Right ventricle myocardium superior (tissue), 1 donor: ENCODE results near the gene TAF4. TPM values are rescaled to one million over a fixed set of nuclear protein-coding genes. Genes with fewer than 3 reads are reported as not detected.

ENCODE experiments used
- ATAC-seq: fragments of 200-7000 bp; cut with Tn5 transposase; one replicate; pipeline ENCODE4 v1.9.1; 2020; ENCODE audit warnings: mild to moderate bottlenecking; ENCODE audit not compliant: poor library complexity
- DNase-seq: peaks from one replicate; pipeline ENCODE4 v3.0.0-alpha.2; 2020
- intact Hi-C: fragments of 100-400 bp; cut with DNase I; formaldehyde crosslinking; loops from one replicate; pipeline ENCODE4 v1.11.2; 2022
- total RNA-seq: library from RNA; stranded (reverse); fragmentation: NEBNext Ultra II Directional; extraction: Animal tissue kit (Norgen Biotek cat#: 25700); gene quantifications from one replicate; pipeline ENCODE4 v1.2.1, GENCODE V29; 2021
- donor health status: DM: no; HTN: yes; CAD: no; lungs with severe emphysema.

The TAF4 gene
- total RNA-seq, 1 donor from 2014 or later, result 11.6 TPM

DNA sequence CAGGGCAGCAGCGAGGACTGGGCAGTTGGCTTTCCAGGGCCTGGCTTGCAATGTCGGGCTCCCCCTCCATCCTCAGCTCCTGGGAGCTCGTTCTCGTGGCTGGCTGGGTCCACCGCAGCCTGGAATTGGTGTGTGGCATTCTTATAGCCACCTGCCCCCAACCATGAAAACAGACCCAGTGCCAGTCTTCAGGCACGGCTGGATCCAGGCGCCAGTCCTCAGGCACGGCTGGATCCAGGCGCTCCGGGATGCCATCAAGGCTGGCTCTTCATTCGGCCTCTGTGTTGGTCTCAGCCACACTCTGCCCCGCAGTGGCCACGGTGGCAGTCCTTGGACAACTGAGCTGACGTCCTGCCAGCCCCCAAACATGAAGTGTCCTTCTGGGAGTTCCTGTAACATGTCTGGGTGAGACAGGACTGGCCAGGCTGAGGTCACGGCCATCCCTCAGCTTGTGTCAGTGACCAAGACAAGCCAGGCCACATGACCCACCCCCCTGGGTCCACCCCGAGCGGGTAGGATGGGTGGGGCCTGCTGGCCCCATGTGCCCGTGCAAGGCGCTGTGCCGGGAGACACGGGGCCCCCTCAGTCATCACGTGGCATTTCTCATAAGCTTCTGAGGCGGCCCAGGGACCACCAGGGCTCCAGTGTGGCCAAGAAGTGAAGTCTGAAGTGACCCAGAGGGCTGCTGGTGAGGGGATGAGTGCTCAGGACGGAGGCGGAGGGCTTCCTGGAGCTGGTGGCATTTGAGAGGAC, 99.0 kb downstream of the TAF4 start:
- DNase-seq (peak; percentile 30), ATAC-seq (no peak)

DNA sequence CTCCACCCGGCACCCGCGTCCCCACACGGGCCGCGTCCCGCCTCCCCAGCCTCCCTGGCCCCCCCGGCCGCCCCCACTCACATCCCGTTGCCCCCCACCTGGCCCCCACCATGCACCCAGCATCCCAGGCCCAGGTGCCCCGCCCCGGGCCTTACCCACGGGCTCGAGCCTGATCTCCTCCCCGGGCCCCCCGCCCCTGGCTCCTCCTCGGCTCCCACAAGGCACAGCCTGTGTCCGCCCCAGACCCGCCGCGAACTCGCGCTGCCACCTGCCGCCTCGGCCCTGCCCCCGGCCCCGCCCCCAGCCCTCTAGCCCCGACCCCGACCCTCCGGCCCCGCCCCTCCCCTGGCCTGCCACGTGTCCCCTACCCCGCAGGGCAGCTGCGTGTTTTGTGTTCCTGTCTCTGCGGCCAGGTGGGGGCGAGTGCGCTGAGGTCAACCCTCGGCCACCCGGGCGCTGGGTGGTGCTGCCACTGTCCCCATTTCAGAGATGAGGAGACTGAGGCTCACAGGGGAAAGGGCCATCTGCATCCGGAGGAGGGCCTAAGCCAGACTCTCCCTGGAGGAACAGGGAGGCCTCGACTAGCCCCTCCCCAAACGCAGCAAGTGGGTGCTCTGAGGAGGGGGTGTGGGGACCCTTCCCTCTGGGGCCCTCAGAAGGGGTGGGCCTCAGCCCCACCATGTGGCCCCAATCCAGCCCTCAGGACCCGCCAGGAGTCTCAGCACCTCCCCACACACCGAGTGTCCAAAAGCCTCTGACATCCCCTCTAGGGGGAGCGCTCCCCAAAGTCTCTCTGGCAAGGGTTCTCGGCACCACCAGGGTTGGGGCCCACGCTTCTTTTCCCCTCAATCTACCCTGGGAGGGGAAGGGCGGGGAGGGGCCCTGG, 99.8 kb downstream of the TAF4 start:
- DNase-seq, result peak; percentile 32
- ATAC-seq, result no peak
- intact Hi-C loops, result no loop called here

More for the DNA sequence above, 99.0 kb downstream of the TAF4 start:
- intact Hi-C loops, result no loop called here

DNA sequence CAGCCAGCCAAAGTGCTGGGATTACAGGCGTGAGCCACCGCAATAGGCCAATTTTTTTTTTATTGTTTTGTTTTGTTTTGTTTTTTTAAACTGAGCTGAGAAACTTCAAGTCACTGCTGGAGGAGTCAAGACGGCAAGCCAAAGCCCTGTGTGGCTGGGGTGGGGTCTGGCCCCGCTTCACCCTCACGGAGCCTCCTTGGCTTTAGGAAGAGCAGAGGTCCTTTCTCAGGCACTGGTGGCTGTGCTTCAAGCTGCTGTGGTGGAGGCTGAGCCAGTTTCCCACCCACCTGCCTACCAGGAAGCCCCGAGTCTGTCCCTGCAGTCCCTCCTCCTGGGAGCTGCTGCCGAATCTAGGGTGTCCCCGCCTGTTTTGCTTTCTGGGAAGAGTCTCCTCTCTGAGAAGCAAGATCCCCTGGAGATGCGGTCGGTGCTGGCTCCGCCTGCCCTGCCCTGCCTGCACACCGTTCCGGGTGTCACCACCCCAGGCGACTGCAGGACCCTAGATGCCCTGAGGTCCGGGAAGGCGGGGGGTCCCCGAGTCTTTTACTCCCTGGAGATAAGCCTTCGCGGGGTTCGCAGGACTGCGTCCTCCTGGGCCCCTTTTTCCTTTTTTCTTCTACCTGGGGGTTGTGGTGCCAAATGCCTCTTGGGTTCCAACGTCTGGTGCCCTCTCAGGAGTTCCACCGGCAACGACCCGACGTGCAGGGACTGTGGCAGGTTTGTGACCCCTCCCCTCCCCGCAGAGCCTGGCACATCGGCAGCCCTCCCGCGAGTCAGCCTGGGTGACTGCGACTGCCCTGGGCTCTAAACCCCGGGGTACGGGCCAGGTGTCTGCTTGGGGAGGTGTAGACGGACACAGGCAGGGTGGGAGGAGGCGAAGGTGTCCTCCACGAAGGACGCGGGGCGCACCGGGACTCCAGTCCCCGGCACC, 100.7 kb downstream of the TAF4 start:
- ATAC-seq (no peak), DNase-seq (peak; percentile 20)
- intact Hi-C loops, result no loop called here

DNA sequence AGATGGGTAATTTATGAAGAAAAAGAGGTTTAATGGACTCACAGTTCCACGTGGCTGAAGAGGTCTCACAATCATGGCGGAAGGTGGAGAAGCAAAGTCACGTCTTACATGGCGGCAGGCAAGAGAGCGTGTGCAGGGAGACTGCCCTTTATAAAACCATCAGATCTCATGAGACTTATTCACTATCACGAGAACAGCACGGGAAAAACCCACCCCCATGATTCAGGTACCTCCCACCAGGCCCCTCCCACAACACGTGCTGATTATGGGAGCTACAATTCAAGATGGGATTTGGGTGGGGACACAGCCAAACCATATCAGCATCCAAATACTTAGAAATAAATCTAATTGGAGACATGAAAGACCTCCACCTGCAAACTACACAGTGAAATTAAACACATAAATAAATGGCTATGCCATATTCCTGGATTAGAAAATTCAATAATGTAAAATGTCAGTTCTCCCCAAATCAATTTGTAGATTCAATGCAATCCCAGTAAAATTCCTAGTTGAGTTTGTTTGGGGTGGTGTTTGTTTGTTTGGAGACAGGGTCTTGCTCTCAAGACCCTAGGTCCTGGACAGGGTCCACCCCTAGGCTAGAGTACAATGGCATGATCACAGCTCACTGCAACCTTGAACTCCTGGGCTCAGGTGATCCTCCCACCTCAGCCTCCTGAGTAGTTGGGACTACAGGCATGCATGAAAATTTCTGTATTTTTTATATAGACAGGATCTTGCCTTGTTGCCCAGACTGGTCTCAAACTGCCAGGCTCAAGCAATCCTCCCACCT, 101.6 kb downstream of the TAF4 start:
- intact Hi-C loops, result no loop called here
- ATAC-seq, result no peak
- DNase-seq, result no peak

GRCh38 chr20:61963149-61963548, 102.5 kb downstream of the TAF4 start:
- ATAC-seq, result no peak
- DNase-seq, result peak; percentile 16
- intact Hi-C loops, result no loop called here

- intact Hi-C loops, result no loop called here
- ATAC-seq, result no peak
- peak; percentile 6 for DNase-seq
Observed at GRCh38 chr20:61960836-61961235, 104.8 kb downstream of the TAF4 start.

GRCh38 chr20:61958773-61959700, 106.6 kb downstream of the TAF4 start:
- intact Hi-C loops, result no loop called here
- DNase-seq (peak; percentile 10), ATAC-seq (no peak)

DNA sequence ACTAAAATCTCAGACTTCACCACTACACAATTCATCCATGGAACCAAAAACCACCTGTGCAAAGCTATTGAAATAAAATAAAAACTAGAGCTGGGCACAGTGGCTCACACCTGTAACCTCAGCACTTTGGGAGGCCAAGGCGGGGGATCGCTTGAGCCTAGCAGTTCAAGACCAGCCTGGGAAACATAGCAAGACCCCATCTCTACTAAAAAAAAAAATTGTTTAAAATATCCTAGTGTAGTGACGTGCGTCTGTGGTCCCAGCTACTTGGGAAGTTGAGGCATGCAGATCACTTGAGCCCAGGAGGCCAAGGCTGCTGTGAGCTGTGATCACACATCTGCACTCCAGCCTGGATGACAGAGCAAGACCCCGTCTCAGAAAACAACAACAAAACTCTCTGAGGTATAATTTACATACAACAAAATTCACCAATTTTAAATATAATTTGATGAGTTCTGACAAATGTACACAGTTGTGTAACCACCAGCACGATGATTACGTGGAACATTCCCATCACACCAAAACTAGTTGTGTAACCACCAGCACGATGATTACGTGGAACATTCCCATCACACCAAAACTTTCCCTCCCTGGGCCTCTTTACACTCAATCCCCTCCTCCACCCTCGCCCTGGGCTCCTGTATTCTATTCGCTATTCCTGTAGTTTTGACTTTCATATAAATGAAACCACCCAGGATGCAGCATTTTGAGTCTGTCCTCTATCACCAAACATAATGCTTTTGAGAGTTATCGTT, 107.5 kb downstream of the TAF4 start:
- DNase-seq, result no peak
- intact Hi-C loops, result no loop called here
- ATAC-seq, result no peak

GRCh38 chr20:61956396-61957342, 109.0 kb downstream of the TAF4 start:
- ATAC-seq (no peak), DNase-seq (no peak)
- intact Hi-C loops, result no loop called here

- DNase-seq (no peak), ATAC-seq (no peak)
- intact Hi-C loops, result no loop called here
Observed at GRCh38 chr20:61955668-61956395, 109.8 kb downstream of the TAF4 start.

- intact Hi-C loops, result no loop called here
- DNase-seq (peak; percentile 39), ATAC-seq (no peak)
Observed at GRCh38 chr20:61954276-61955021, 111.2 kb downstream of the TAF4 start.

DNA sequence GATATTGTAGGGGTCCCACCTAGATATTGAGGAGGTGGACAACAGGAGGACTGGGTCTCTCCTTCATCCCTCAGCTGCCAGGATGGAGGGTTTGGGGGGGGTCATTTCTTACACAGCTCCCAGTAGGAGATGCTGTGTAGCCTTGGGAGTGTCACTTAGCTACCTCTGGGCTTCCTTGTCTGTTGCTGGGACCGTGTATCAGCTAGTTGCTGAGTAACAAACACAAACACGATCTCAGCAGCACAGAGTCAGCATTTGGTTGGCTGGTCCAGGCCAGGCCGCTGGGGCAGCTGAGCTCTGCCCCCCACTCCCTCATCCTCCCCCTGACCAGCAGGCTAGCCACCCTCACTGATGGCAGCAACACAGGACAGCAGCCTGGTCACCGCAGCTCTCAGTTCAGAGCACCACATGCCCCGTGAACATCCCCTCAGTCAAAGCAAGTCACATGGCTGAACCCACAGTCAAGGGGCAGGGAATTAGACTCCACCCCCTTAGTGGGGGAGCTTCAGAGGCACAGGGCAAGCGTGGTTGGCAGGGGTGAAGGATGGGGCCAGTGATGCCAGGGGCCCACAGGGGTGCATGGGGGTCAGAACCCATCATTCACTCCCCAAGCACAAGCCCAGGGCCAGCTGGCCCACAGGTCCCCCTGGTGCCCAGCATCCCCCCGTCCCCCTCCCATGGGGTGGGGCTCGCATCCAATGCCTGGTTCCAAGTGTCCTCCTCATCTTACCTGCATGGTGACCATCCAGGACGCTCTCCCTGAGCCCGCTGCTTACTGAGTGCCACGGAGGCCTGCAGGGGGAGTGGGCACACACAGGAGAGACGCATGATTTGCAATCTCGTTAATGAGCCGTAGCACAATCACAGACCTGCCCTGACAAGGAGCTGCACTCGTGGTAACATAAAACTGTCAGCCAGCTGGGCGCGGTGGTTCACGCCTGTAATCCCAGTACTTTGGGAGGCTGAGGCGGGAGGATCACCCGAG, 112.4 kb downstream of the TAF4 start:
- intact Hi-C loops, result no loop called here
- ATAC-seq (no peak), DNase-seq (no peak)
